ENCODE data around the gene ZNF700.
A peak's percentile ranks its signal among the peaks of the same experiment; 100 is the strongest.
"Not testable (repeated sequence)": the region's sequence is repeated elsewhere in the genome, so short reads cannot be mapped to it uniquely, and the experiment has no call there.

Gene ZNF700

DNA sequence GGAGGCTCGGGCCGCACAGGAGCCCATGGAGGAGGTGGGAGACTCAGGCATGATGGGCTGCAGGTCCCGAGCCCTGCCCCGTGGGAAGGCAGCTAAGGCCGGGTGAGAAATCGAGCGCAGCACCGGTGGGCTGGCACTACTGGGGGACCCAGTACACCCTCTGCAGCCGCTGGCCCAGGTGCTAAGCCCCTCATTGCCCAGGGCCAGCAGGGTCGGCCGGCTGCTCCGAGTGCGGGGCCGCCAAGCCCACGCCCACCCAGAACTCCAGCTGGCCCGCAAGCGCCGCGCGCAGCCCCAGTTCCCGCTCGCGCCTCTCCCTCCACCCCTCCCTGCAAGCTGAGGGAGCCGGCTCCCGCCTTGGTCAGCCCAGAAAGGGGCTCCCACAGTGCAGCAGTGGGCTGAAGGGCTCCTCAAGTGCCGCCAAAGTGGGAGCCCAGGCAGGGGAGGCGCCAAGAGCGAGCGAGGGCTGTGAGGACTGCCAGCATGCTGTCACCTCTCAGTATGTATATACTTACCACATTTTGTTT is 16.5 kb downstream of the ZNF700 start:
- not testable (repeated sequence) for DNase-seq

DNA sequence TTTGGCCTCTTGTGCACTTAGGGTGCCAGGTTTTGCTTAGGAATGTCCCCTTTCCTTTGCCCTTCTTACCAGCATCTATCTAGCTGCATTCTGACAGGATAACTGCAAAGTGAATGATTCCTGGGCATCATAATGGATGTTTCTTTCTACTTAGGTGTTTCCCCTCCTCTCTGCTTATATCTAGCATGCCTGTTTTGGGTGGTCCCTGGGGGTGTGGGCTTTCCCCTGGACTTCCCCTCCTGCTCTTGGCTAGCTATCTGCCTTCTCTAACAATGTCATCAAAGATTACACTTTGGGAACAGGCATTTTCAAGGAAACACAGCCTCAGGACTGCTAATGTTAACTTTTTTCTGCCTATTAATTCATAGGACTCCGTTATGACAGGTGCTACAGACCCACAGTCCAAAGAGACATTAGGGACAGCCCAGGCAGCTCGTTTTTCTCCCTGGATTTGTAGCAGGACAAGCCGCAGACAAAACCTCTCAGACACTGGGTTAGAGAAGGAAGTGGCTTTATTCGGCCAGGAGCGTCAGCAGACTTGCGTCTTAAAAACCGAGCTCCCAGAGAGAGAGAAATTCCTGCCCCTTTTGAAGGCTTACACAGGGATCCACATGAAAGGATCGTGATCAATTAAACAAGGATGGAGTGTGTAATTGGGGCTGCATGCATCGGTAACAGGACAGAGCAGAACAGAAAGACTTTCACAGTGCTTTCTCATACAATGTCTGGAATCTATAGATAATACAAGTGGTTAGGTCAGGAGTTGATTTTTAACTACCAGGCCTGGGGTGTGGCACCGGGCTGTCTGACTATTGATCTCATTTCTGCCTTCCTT is 17.3 kb downstream of the ZNF700 start:
- DNase-seq = no peak

DNA sequence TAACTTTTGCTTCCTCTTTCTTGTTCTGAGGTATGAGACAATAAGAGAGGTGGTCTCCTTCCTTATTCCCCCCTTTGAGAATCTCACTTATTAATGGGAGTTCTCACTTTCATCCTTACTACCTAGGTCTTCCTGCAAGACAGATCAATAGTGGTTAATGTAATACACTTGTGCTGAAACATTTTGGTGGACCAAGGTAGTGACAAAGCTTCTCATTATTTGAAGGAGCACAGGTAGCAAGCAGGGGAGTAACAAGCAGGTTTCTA is 17.9 kb downstream of the ZNF700 start:
- DNase-seq = no peak

DNA sequence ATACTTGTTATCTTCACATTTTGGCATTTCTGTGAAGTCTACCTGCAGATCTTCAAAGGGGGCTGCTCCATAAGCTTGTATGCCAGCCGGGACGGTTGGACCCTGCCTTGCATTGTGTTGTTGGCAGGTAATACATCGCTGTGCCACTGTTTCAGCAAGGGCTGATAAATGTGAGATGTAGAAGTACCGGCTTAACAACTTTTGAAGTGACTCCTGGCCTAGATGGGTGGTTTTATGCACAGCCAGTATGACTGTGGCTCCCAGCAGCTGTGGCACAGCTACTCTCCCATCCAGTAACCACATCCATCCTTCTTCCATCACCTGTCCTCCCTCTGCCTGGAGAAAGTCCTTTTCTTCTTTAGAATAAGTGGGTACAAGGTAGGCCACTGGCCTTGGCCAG is 19.7 kb downstream of the ZNF700 start:
- DNase-seq = no peak

DNA sequence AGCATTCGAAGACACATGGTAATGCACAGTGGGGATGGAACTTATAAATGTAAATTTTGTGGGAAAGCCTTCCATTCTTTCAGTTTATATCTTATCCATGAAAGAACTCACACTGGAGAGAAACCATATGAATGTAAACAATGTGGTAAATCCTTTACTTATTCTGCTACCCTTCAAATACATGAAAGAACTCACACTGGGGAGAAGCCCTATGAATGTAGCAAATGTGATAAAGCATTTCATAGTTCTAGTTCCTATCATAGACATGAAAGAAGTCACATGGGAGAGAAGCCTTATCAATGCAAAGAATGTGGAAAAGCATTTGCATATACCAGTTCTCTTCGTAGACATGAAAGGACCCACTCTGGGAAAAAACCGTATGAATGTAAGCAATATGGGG is 23.7 kb downstream of the ZNF700 start:
- DNase-seq = no peak

DNA sequence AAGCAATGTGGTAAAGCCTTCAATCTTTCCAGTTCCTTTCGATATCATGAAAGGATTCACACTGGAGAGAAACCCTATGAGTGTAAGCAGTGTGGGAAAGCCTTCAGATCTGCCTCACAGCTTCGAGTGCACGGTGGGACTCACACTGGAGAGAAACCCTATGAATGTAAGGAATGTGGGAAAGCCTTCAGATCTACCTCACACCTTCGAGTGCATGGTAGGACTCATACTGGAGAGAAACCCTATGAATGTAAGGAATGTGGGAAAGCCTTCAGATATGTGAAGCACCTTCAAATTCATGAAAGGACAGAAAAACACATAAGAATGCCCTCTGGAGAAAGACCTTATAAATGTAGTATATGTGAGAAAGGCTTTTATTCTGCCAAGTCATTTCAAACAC is 24.3 kb downstream of the ZNF700 start:
- no peak for DNase-seq

DNA sequence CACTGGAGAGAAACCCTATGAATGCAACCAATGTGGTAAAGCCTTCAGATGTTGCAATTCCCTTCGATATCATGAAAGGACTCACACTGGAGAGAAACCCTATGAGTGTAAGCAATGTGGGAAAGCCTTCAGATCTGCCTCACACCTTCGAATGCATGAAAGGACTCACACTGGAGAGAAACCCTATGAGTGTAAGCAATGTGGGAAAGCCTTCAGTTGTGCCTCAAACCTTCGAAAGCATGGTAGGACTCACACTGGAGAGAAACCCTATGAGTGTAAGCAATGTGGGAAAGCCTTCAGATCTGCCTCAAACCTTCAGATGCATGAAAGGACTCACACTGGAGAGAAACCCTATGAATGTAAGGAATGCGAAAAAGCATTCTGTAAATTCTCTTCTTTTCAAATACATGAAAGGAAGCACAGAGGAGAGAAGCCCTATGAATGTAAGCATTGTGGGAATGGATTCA is 24.7 kb downstream of the ZNF700 start:
- not testable (repeated sequence) for DNase-seq

DNA sequence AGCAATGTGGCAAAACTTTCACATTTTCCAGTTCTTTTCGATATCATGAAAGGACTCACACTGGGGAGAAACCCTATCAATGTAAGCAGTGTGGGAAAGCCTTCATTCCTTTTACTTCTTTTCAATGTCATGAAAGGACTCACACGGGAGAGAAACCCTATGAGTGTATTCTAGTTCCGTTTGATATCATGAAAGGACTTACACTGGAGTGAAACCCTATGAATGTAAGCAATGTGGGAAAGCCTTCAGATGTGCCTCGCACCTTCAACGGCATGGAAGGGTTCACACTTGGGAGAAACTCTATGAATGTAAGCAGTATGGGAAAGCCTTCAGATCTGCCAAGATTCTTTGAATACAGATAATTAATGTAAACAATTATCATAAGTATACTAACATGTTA is 25.4 kb downstream of the ZNF700 start:
- no peak for DNase-seq

DNA sequence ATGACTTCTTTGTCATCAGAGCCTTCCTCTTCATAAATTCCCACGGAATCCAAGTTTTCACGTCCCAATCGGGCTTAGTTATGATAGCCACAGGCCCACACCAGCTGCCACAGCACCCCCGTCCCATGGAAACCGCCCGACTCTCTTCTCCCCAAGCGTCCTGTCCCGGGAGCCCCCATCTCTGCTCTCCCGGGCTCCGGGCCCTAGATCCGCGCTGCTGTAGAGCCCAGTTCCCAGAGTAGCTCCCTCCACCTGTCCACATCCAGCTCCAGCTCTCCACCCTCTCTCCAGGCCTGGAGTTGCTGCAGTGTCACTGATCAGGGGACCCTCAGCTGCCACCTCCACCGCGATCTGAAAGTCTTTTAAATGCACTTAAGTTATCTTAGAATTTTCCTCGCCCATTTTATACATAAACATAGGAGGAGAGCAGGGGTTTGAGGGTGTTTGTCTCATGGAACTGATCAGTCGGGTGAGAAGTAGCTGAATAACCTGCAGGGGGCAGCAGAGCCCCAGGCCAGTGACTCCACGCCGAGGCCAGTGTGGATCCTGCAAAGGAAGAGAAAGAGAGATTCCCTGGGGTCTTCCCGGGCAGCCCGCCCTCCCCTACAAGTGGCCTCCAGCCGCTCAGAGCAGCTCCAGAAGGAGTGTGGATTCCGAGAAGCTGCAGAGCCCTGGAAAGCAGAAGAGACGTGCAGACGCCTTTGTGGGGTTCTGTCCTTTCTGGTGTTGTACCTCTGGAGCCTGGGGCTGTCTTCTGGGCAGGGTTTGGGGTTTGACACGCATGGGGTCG is 38.9 kb downstream of the ZNF700 start:
- DNase-seq = peak; percentile 71 to 83

DNA sequence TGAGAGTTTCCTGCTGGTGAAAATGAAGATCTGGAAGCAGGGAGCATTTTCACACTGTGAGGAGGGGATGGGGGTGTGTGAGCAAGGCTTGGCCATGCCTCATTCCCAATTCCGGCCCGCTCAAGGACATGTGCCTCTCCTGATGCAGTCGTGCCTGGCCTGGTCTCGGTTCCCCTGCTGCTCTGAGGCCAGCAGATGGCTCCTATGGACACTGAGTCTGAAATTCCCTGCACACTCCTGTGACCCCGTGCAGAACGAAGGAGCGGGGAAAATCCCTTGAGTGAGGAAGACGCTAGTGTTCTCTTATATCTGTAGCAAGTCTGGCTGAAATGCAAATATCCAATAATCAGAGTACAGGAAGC is 39.6 kb downstream of the ZNF700 start:
- peak in 1 of 2 experiments; percentile 75 for DNase-seq

DNA sequence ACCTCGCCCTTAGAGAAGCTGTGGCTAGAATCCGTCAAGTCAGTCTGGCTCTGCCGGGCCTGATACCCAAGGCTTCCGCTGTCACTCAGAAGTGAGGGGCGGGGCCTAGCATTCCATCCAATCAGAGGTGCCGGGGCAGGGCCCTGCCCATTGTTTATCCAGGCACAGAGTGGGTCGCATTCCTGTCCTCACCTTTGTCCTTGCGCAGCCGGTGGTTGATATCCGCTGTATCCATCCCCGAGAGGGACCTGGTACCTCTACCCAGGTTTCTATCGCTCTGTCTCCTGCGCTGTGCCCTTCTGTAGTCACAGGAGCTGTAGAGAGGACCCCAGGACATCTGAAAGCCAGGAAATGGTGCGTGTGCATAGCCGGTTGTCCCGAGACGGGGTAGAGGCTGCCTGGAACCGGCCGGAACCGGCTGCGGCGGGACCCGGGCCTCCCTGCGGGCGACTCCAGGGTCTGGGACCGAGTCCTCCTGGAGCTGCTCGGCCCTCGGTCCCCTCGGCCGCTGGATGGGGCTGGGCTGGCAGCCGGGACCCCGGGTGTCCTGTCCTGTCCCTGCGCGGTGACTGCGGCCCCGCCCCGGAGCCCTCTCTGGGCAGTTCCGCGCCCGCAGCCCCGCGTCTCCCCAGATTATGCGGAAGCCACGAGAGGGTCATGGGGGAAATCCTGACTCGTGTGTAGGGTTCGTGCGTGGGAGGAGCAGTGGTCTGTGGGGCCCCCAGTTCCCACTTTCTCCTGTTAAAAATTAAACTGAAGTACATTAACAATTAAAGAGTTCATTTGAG is 40.1 kb downstream of the ZNF700 start, which contains the start of gene ZNF763:
Gene ZNF763 (plus strand): TSS at position 183 of the 788 bp plus-strand sequence. CDS start 169 bp downstream, at position 352.
- peak; percentile 90 to 92 for DNase-seq

DNA sequence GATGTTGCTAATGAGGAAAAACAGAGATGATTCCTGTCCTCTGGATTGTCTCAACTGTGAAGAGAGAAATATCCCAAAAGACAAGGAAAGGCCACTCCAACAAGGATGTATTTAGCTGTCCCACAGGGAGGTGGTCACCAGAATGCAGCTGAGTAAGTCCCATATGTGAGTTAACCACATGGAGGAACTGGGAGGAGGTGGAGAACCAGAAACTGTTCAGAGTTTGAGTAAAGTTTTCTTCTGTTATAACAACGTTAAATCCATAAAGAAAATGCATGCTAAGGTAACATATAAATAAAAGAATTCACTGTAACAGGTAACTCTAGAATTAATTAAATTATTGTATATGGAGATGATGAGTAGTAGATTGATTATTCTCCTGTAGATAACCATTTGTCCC is 45.3 kb downstream of the ZNF700 start:
- no peak for DNase-seq

DNA sequence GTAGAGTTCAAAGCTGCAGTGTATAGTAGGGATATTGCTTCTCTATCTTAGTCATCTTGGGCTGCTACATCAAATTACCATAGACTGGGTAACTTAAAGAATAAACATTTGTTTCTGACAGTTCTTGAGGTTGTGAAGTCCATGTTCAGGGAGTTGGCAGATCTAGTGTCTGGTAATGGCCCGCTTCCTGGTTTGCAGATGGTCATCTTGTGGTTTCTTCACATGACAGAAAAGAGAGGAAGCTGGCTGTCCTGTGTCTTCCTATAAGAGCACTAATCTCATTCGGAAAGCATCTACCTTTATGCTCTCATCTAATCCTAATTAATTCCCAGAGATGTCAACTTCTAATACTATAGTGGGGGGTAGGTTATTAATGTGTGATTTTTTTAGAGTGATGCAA is 46.1 kb downstream of the ZNF700 start:
- DNase-seq = no peak

DNA sequence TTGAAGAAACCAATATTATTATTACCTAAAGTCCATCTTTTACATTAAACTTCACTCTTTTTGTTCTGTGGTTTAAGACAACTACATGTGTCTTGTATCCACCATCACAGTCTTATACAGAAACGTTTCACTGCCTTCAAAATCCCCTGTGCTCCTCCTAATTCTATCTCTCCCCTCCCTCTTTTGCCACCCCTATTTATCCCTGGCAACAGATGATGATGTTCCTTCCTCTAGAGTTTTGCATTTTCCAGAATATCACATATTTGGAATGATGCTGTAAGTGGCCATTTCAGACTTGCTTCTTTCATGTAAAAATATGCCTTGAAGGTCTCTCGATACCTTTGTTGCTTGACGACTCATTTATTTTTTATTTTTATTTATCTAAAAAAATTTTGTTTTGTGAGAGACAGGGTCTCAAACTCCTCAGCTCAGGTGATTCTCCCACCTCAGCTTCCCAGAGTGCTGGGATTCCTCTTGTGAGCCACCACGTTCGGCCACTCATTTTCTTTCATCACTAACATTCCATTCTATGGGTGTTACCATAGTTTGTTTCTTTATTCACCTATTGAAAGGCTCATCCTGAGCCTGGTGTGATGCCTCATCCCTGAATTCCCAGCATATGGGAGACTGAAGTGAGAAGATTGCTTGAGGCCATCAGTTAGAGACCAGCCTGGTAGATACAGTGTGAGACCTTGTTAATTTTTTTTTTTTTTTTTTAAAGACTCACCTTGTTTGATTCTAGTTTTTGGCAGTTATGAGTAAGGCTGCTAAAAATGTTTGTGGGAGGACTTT is 48.3 kb downstream of the ZNF700 start:
- no peak for DNase-seq

DNA sequence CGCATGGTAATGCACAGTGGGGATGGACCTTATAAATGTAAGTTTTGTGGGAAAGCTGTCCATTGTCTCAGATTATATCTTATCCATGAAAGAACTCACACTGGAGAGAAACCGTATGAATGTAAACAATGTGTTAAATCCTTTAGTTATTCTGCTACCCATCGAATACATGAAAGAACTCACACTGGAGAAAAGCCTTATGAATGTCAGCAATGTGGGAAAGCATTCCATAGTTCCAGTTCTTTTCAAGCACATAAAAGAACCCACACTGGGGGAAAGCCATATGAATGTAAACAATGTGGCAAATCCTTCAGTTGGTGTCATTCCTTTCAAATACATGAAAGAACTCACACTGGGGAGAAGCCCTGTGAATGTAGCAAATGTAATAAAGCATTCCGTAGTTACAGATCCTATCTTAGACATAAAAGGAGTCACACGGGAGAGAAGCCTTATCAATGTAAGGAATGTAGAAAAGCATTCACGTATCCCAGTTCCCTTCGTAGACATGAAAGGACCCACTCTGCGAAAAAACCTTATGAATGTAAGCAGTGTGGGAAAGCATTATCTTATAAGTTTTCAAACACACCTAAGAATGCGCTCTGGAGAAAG is 53.7 kb downstream of the ZNF700 start:
- no peak for DNase-seq

DNA sequence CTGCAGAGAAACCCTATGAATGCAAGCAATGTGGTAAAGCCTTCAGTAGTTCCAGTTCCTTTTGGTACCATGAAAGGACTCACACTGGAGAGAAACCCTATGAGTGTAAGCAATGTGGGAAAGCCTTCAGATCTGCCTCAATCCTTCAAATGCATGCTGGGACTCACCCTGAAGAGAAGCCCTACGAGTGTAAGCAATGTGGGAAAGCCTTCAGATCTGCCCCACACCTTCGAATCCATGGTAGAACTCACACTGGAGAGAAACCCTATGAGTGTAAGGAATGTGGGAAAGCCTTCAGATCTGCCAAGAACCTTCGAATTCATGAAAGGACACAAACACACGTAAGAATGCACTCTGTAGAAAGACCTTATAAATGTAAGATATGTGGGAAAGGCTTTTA is 54.6 kb downstream of the ZNF700 start:
- DNase-seq = no peak

DNA sequence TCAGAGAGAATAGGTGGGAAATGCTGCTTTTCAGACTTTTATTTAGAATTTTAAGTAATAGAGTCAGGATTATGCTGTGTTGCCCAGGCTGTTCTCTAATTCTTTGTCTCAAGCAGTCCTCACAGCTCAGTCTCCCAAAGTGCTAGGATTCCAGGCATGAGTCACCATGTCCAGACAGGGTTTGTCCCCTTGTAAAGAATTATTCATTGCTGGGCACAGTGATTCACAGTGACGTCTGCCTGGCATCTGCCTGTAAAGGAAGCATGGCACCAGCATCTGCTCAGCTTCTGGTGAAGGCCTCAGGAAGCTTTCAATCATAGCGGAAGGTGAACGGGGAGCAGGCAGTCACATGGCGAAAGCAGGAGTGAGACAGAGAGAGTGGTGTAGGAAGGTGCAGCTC is 57.6 kb downstream of the ZNF700 start:
- no peak for DNase-seq

DNA sequence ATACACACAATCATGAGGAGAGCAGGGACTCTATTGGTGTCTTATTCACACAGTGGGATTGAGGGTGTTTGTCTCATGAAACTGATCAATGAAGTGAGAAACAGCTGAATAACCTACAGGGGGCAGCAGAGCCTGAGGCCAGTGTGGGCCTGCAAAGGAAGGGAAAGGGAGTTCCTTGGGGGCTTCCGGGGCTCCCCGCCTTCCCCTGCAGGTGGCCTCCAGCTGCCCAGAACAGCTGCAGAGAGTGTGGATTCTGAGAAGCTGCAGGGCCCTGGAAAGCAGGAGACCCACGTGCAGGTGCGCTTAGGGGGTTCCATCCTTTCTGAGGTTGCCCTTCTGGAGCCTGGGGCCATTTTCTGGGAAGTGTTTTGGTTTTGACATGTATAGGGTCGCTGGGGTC is 60.1 kb downstream of the ZNF700 start:
- peak; percentile 38 to 55 for DNase-seq

DNA sequence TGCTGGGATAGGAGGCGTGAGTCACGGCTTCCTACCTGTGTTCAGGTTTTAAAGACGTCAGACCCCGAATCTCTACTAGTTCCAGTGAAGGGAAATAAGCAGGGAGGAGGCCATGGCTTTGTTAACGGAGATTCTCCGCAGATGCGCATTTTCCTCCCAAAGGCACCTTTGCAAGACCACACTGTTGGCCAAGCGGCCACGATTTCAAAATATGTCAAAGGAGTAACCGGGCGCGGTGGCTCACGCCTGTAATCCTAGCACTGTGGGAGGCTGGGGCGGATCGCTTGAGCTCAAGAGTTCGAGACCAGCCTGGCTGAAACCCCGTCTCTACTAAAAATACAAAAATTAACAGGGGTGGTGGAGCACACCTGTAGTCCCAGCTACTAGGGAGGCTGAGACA is 61.8 kb downstream of the ZNF700 start:
- no peak for DNase-seq

DNA sequence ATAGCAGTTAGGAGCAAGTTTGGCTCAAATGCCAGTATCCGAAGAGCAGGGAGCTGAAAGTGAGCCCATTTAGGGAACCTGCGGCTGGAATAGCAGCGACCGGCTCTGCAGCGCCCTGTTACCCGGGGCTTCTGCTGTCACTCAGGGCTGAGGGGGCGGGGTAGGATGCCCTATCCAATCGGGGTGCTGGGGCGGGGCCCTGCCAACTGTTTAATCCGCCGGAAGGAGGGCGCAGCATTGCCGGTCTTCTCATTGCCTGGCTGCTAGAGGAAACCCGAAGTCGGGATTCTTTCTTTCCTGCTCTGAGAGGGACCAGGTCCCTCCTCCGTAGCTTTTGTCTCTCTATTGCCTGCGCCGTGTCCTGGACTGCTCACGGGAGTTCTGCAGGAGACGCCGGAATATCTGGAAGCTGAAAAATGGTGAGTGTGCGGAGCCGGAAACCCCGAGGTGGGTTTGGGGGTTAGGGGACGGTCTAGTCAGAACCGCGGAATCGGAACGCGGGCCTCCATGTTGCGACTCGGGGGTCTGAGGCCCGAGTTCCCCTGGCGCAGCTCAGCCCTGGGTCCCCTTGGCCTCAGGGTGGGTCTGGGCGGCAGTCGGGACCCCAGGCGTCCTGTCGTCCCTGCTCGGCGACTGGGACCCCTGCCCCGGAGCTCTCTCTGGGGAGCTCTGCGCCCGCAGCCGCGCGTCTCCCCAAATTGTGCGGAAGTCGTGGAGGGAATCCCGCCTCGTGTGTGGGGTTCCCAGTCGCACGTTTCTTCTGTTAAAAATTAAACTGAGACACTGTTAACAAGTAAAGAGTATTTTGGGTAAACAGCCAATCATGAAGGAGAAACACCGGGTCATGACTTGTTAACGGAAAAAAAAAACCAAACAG is 62.7 kb downstream of the ZNF700 start:
- peak; percentile 95 to 97 for DNase-seq

DNA sequence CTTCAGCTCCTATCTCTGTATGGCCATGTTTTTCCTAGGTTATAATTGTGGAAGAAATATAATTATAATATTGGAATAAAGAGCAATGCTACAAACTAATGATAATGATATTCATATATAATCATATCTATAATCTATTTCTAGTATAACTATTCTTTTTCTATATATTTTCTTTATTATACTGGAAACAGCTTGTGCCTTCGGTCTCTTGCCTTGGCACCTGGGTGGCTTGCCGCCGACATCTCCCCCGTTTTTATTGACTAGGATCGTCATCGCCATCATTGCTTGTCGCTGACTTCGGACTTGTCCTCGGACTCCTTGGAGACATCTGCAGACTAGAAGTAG is 64.2 kb downstream of the ZNF700 start:
- DNase-seq = no peak
